Bronchial epithelial cell (primary cell): ENCODE measurements around the gene CPXM1. TPM values are rescaled to one million over a fixed set of nuclear protein-coding genes. Genes with fewer than 3 reads are reported as not detected.

Experiments
- DNase-seq: peaks from one replicate; pipeline ENCODE4 v3.0.0-alpha.2; 2010; ENCODE audit warnings: low read depth
- FAIRE-seq: peaks from 2 replicates; lab custom pipeline; 2011; peaks lifted over from hg19 to GRCh38; lab: Jason Lieb, UNC
- H3K27me3 ChIP-seq: 2 replicates; pipeline ENCODE4 v1.5.1; 2011; ENCODE audit warnings: low read length; ENCODE audit not compliant: control insufficient read depth, insufficient read depth
- H3K36me3 ChIP-seq: 2 replicates; pipeline ENCODE4 v1.5.1; 2011; ENCODE audit warnings: low read length; ENCODE audit not compliant: control insufficient read depth, insufficient read depth
- H3K4me3 ChIP-seq: 2 replicates; pipeline ENCODE4 v1.5.1; 2011; ENCODE audit warnings: mild to moderate bottlenecking, low read depth, low read length, control low read depth
- CTCF ChIP-seq: IDR thresholded peaks from 2 replicates; pipeline ENCODE4 v1.5.1; 2011; ENCODE audit warnings: mild to moderate bottlenecking, moderate library complexity, low read length, control low read depth, inconsistent platforms; ENCODE audit not compliant: insufficient read depth, severe bottlenecking
- total RNA-seq: library from RNA; depleted of rRNA; stranded (reverse); fragments of >200 nt; gene quantifications from 2 replicates; pipeline ENCODE4 v1.2.1, GENCODE V29; 2014

CPXM1 gene
- total RNA-seq, 1 donor from 2014 or later, result not detected

- Histone ChIP-seq H3K27me3 (peaks cover 3% of the 10 kb centered on the region), H3K36me3 (no peaks in the 10 kb centered on the region), H3K4me3 (no peak overlapping the region)
- FAIRE-seq (no peak), DNase-seq (no peak)
- no peak for TF ChIP-seq CTCF
These were observed 26.2 kb upstream of the CPXM1 start for GRCh38 chr20:2826655-2827054.

GRCh38 chr20:2825761-2826160 is 25.3 kb upstream of the CPXM1 start:
- DNase-seq (no peak), FAIRE-seq (no peak)
- Histone ChIP-seq H3K4me3 (no peak overlapping the region), H3K36me3 (no peaks in the 10 kb centered on the region), H3K27me3 (peaks cover 3% of the 10 kb centered on the region)
- TF ChIP-seq CTCF, result no peak

- H3K36me3 ChIP-seq, result no peaks in the 10 kb centered on the region
- H3K27me3 ChIP-seq, result peaks cover 5% of the 10 kb centered on the region
- DNase-seq (no peak), FAIRE-seq (no peak)
- no peak for TF ChIP-seq CTCF
- no peak overlapping the region for H3K4me3 ChIP-seq
These were observed 21.6 kb upstream of the CPXM1 start for GRCh38 chr20:2822073-2822472.

- no peak for FAIRE-seq
These were observed 20.8 kb upstream of the CPXM1 start for GRCh38 chr20:2820896-2821869.

GRCh38 chr20:2820084-2820895 is 19.9 kb upstream of the CPXM1 start:
- DNase-seq (no peak), FAIRE-seq (no peak)
- Histone ChIP-seq H3K4me3 (no peak overlapping the region), H3K27me3 (peaks cover 5% of the 10 kb centered on the region), H3K36me3 (no peaks in the 10 kb centered on the region)
- TF ChIP-seq CTCF, result no peak

More at GRCh38 chr20:2820896-2821869, 20.8 kb upstream of the CPXM1 start:
- Histone ChIP-seq H3K36me3 (no peaks in the 10 kb centered on the region), H3K27me3 (peaks cover 5% of the 10 kb centered on the region), H3K4me3 (no peak overlapping the region)
- no peak for TF ChIP-seq CTCF
- no peak for DNase-seq
